ENCODE results near the gene MED13L.

The MED13L gene

GRCh38 chr12:115930336-115930735, 347.2 kb downstream of the MED13L start:
- in situ Hi-C loops (cut with MboI; ENCODE audit: low sequenced_read_pairs): no loop called here

DNA sequence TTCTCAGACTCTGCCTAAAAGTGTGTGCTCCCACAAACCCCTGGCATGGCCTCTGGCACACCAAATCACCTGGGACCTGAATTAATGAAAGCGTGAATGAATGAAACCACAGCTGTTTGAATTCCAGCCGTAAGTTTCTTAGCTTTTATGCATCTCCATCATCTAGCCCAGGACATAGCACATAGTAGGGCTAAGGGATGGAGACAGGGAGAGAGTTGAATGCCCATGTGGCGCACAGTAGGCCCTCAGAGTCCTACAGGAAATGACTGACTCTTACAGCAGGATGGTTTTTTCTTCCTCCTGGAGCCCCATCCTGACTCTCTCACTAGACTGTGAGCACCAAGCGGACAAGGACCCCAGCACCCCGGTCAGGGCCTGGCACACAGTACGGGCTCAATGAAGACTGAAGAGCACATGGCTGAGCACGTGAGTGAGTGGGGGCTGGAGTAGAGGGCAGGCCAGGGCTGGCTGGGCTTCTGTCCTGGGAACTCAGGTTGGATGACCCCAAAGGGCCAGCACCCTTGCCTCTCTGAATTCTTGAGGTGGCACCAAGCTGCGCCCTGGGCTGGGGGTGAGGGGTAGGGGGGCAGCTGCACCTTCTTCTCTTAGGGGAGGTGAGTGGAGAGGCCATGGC, 351.3 kb downstream of the MED13L start:
- in situ Hi-C loops (cut with MboI; ENCODE audit: low sequenced_read_pairs): no loop called here

DNA sequence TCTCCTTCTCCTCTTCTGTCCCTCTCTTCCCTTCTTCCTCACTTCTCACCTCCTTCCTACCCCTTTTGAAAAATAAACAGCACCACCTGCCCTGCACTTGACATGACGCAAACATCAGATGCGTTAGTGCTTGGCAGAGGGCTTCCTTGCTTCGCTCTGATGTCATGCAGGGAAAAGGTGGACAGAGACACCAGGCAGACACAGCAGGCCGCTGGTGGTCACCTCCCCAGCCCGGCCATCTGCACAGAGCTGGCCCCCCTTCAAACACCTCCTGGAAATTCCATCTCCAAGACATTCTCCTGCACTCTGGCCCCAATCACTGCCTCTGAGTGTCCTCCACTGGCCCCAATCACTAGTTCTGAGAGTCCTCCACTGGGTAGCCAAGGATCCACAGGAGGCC, 353.6 kb downstream of the MED13L start:
- in situ Hi-C loops (cut with MboI; ENCODE audit: low sequenced_read_pairs): loop anchor here (25.0 kb wide), 1 partner anchor 1937 kb away; no protein-coding TSS in a partner anchor

DNA sequence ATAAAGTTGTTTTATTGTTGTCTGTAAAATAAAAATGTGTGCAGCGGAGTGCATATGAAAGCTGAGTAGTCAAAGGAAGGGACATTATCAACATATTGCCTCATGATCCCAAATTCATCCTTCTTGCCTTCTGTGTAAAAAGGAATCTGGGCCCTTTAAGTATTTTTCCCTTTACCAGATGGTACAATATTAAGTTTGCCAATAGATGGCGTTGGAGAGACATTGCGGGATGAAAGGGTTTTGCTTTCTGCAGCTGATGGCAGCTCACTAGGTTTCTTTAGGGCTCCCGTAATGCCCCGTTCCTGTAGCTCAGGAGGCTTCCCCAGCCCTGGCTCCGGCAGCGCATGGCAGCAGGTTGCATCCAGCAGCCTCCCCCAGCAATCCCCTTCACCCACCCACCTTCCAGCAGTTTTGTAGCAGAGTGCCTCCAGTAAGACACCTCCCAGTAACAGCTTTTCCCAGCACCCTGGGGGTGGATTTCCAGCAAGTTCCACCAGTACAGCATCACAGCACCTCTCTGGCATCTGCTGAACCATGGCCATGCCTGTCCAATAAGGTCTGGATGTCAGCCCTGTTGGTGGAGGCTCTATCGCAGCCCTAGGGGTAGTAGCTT, 354.4 kb downstream of the MED13L start:
- in situ Hi-C loops (cut with MboI; ENCODE audit: low sequenced_read_pairs): loop anchor here (25.0 kb wide), 1 partner anchor 1936 kb away; no protein-coding TSS in a partner anchor

- in situ Hi-C loops (cut with MboI; ENCODE audit: low sequenced_read_pairs): loop anchor here (25.0 kb wide), 1 partner anchor 1933 kb away; no protein-coding TSS in a partner anchor
These were observed 356.9 kb downstream of the MED13L start for GRCh38 chr12:115920395-115921183.

- in situ Hi-C loops (cut with MboI; ENCODE audit: low sequenced_read_pairs): loop anchor here (25.0 kb wide), 1 partner anchor 1931 kb away; no protein-coding TSS in a partner anchor
These were observed 358.7 kb downstream of the MED13L start for GRCh38 chr12:115918763-115919162.

GRCh38 chr12:115916910-115917668, 360.4 kb downstream of the MED13L start:
- in situ Hi-C loops (cut with MboI; ENCODE audit: low sequenced_read_pairs): loop anchor here (25.0 kb wide), 1 partner anchor 1930 kb away; no protein-coding TSS in a partner anchor

GRCh38 chr12:115914122-115914521, 363.4 kb downstream of the MED13L start:
- in situ Hi-C loops (cut with MboI; ENCODE audit: low sequenced_read_pairs): loop anchor here (25.0 kb wide), 1 partner anchor 1927 kb away; no protein-coding TSS in a partner anchor

- in situ Hi-C loops (cut with MboI; ENCODE audit: low sequenced_read_pairs): loop anchor here (25.0 kb wide), 1 partner anchor 1925 kb away; no protein-coding TSS in a partner anchor
These were observed 365.1 kb downstream of the MED13L start for GRCh38 chr12:115912440-115912839.

DNA sequence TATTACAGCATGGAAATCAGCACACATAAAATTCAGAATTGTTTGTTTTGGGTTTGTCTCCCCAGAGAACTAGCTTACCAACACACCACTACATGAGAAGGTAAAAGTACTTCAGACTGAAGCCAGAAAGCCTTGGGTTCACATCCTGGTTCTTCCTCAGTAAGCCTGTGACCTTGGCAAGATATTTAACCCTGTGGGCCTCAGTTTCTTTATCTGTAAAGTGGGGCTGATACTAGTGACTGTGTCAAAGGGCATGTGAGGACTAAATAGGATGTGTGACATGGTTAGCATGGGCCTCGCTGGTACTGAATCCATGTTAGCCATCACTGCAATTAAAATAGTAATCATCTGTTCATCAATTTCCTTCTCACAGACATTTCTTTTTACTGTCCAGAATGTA, 366.1 kb downstream of the MED13L start:
- in situ Hi-C loops (cut with MboI; ENCODE audit: low sequenced_read_pairs): loop anchor here (25.0 kb wide), 1 partner anchor 1924 kb away; no protein-coding TSS in a partner anchor

DNA sequence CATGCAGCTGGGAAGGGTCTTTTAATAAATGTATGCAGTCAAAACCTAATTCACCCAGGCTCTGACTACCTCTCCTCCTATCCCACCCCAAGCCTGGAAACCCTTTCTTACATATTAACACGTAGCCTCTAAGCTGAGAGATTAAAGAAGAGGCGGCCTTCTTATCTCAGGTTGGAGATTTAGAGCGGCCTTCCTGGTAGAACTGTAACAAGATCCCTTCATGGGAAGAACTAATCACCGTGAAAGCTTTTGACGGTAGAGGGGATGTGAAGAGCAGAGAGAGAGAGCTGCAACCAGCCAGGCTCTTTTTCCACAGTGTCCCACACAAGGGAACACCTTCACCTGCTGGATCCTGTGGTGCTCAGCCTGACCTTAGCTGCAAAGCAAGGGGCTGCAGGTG, 367.4 kb downstream of the MED13L start:
- in situ Hi-C loops (cut with MboI; ENCODE audit: low sequenced_read_pairs): loop anchor here (25.0 kb wide), 1 partner anchor 1923 kb away; no protein-coding TSS in a partner anchor
